ENCODE results near the gene PRF1. TPM values are rescaled to one million over a fixed set of nuclear protein-coding genes. Genes with fewer than 3 reads are reported as not detected.

Gene PRF1
- total RNA-seq, 4 donors from 2014 or later: 3.0 to 21.4 (median 3.6) TPM

- TF ChIP-seq CTCF (IDR thresholded peaks at IDR 0.05): no peak
- ATAC-seq (ENCODE audit: low FRiP score) (no peak), DNase-seq (ENCODE audit: low spot score) (no peak)
These were observed 41.5 kb downstream of the PRF1 start for GRCh38 chr10:70561070-70561469.

- no peak for TF ChIP-seq CTCF (IDR thresholded peaks at IDR 0.05)
- ATAC-seq (ENCODE audit: low FRiP score) (no peak), DNase-seq (ENCODE audit: low spot score) (no peak)
These were observed 42.0 kb downstream of the PRF1 start for GRCh38 chr10:70560511-70560941.

- no peak for TF ChIP-seq CTCF (IDR thresholded peaks at IDR 0.05)
- ATAC-seq (ENCODE audit: low FRiP score) (no peak), DNase-seq (ENCODE audit: low spot score) (no peak)
These were observed 42.7 kb downstream of the PRF1 start for GRCh38 chr10:70559861-70560260.

- TF ChIP-seq CTCF (IDR thresholded peaks at IDR 0.05): peak in 1 of 3 donors; percentile 9
- ATAC-seq (ENCODE audit: low FRiP score): peak; percentile 74
- DNase-seq (ENCODE audit: low spot score): peak; percentile 54
These were observed 43.4 kb downstream of the PRF1 start for GRCh38 chr10:70558871-70559810.

- TF ChIP-seq CTCF (IDR thresholded peaks at IDR 0.05): no peak
- DNase-seq (ENCODE audit: low spot score): no peak
- ATAC-seq (ENCODE audit: low FRiP score): no peak
These were observed 44.2 kb downstream of the PRF1 start for GRCh38 chr10:70558295-70558694.

GRCh38 chr10:70557876-70558275 lies 44.7 kb downstream of the PRF1 start:
- TF ChIP-seq CTCF (IDR thresholded peaks at IDR 0.05): no peak
- DNase-seq (ENCODE audit: low spot score): no peak

More at GRCh38 chr10:70557876-70558275, 44.7 kb downstream of the PRF1 start:
- no peak for ATAC-seq (ENCODE audit: low FRiP score)

Measured in omental fat pad (tissue), 4 donors.